H1 (cell line): ENCODE measurements around the gene PTPRD. TPM values are rescaled to one million over a fixed set of nuclear protein-coding genes. Genes with fewer than 3 reads are reported as not detected.

Experiments
- CTCF ChIA-PET: fragments of 300-600 bp; sonication (Branson Sonifier 250); formaldehyde crosslinking; loops from one replicate; lab custom pipeline; 2021; ENCODE audit not compliant: partially characterized antibody; lab: Charles Lee
- POLR2A ChIA-PET: fragments of 300-600 bp; sonication (Branson Sonifier 250); formaldehyde crosslinking; loops from one replicate; lab custom pipeline; 2021; ENCODE audit warnings: inconsistent platforms; ENCODE audit not compliant: partially characterized antibody; lab: Charles Lee
- DNase-seq, 2 experiments: peaks; one replicate each; pipeline versions ENCODE4 v3.0.0 to v3.0.0-alpha.2; 2010 to 2022; ENCODE audit warnings: low spot score in 2 of 2, low read depth in 1 of 2, mixed read lengths in 1 of 2
- FAIRE-seq: peaks from 2 replicates; lab custom pipeline; 2011; peaks lifted over from hg19 to GRCh38; lab: Jason Lieb, UNC
- H2AFZ ChIP-seq: 2 replicates; pipeline ENCODE4 v1.8.1; 2012; ENCODE audit warnings: low read length, inconsistent platforms
- H2AK5ac ChIP-seq: 2 replicates; pipeline ENCODE4 v1.6.1; 2013; ENCODE audit warnings: low read depth, low read length
- H2BK120ac ChIP-seq: replicated peaks from 2 replicates; pipeline ENCODE3; 2013; ENCODE audit warnings: low read depth, low read length, inconsistent platforms
- H2BK12ac ChIP-seq: 2 replicates; pipeline ENCODE4 v1.6.1; 2013; ENCODE audit warnings: low read depth, low read length
- H2BK15ac ChIP-seq: 2 replicates; pipeline ENCODE4 v1.6.1; 2013; ENCODE audit warnings: low read length
- H2BK20ac ChIP-seq: 2 replicates; pipeline ENCODE4 v1.6.1; 2013; ENCODE audit warnings: low read length
- H2BK5ac ChIP-seq: 2 replicates; pipeline ENCODE4 v1.6.1; 2013; ENCODE audit warnings: low read depth, low read length
- H3K14ac ChIP-seq: 2 replicates; pipeline ENCODE4 v1.6.1; 2013; ENCODE audit warnings: inconsistent platforms; ENCODE audit not compliant: insufficient read length
- H3K18ac ChIP-seq: 2 replicates; pipeline ENCODE4 v1.6.1; 2013; ENCODE audit warnings: low read length; ENCODE audit errors: extremely low read depth
- H3K23ac ChIP-seq: 2 replicates; pipeline ENCODE4 v1.6.1; 2013; ENCODE audit warnings: inconsistent platforms; ENCODE audit not compliant: insufficient read length
- H3K23me2 ChIP-seq: 2 replicates; pipeline ENCODE4 v1.6.1; 2013; ENCODE audit warnings: low read depth, low read length
- H3K27ac ChIP-seq: 2 replicates; pipeline ENCODE4 v1.6.1; 2011; ENCODE audit warnings: low read depth, low read length, inconsistent platforms
- H3K27me3 ChIP-seq, 4 experiments: replicated peaks in 1 of 4; 1 replicate in 1 of 4; 2 replicates in 3 of 4; pipeline versions ENCODE4 v1.6.1 to v1.8.1; 2011 to 2013; ENCODE audit warnings: low read length in 3 of 4, mild to moderate bottlenecking in 3 of 4, inconsistent platforms in 2 of 4, mixed read lengths in 2 of 4, moderate library complexity in 1 of 4; ENCODE audit not compliant: control insufficient read depth in 3 of 4, insufficient read depth in 3 of 4; ENCODE audit errors: extremely low read depth in 1 of 4
- H3K36me3 ChIP-seq, 4 experiments: 2 replicates each; pipeline versions ENCODE4 v1.6.1 to v1.8.1; 2011 to 2013; ENCODE audit warnings: mild to moderate bottlenecking in 4 of 4, low read length in 3 of 4, moderate library complexity in 2 of 4, control low read depth in 1 of 4, inconsistent platforms in 1 of 4; ENCODE audit not compliant: insufficient read depth in 4 of 4, control insufficient read depth in 2 of 4
- H3K4ac ChIP-seq: replicated peaks from 2 replicates; pipeline ENCODE3; 2013; ENCODE audit warnings: low read length, low read depth, mixed read lengths, inconsistent platforms; ENCODE audit not compliant: insufficient read length
- H3K4me1 ChIP-seq, 4 experiments: replicated peaks in 1 of 4; 1 replicate in 1 of 4; 2 replicates in 3 of 4; pipeline versions ENCODE4 v1.6.1 to v1.8.1; 2011 to 2013; ENCODE audit warnings: low read length in 3 of 4, inconsistent platforms in 2 of 4, mixed read lengths in 1 of 4; ENCODE audit not compliant: insufficient read depth in 4 of 4, control insufficient read depth in 3 of 4
- H3K4me2 ChIP-seq, 2 experiments: 2 replicates each; pipeline versions ENCODE4 v1.6.1 to v1.8.1; 2011 to 2013; ENCODE audit warnings: low read depth in 2 of 2, low read length in 2 of 2, control low read depth in 1 of 2, inconsistent platforms in 1 of 2, mild to moderate bottlenecking in 1 of 2; ENCODE audit not compliant: insufficient read depth in 1 of 2
- H3K4me3 ChIP-seq, 4 experiments: fragments of 200-600, 300-600 bp in 1 of 4; sonication (generic), shearing (Covaris generic), sonication (Bioruptor Twin) in 1 of 4; 2 replicates each; pipeline versions ENCODE4 v1.5.1 to v1.8.1; 2011 to 2016; ENCODE audit warnings: low read length in 4 of 4, low read depth in 3 of 4, control low read depth in 2 of 4, inconsistent platforms in 2 of 4, mild to moderate bottlenecking in 2 of 4, mixed read lengths in 1 of 4, moderate library complexity in 1 of 4; ENCODE audit not compliant: insufficient read depth in 2 of 4; ENCODE audit errors: extremely low read depth in 1 of 4
- H3K56ac ChIP-seq: replicated peaks from 2 replicates; pipeline ENCODE3; 2013; ENCODE audit warnings: low read depth, mild to moderate bottlenecking, mixed read lengths, low read length, inconsistent platforms; ENCODE audit not compliant: insufficient read length
- H3K79me1 ChIP-seq: 2 replicates; pipeline ENCODE4 v1.6.1; 2013; ENCODE audit warnings: low read depth, low read length, control low read depth
- H3K79me2 ChIP-seq, 2 experiments: 2 replicates each; pipeline versions ENCODE4 v1.6.1 to v1.8.1; 2012 to 2013; ENCODE audit warnings: low read length in 2 of 2, mild to moderate bottlenecking in 2 of 2, inconsistent platforms in 1 of 2; ENCODE audit not compliant: insufficient read depth in 2 of 2, control insufficient read depth in 1 of 2
- H3K9ac ChIP-seq, 4 experiments: replicated peaks in 1 of 4; 1 replicate in 1 of 4; 2 replicates in 3 of 4; pipeline versions ENCODE4 v1.6.1 to v1.8.1; 2011 to 2013; ENCODE audit warnings: low read depth in 3 of 4, low read length in 3 of 4, control low read depth in 2 of 4, mild to moderate bottlenecking in 2 of 4, moderate library complexity in 2 of 4, inconsistent platforms in 1 of 4; ENCODE audit errors: extremely low read depth in 1 of 4
- H3K9me3 ChIP-seq, 2 experiments: 2 replicates each; pipeline versions ENCODE4 v1.6.1 to v1.8.1; 2012 to 2013; ENCODE audit warnings: mild to moderate bottlenecking in 2 of 2, moderate library complexity in 2 of 2, control low read depth in 1 of 2, inconsistent platforms in 1 of 2, low read depth in 1 of 2, low read length in 1 of 2, mixed read lengths in 1 of 2; ENCODE audit not compliant: insufficient read depth in 2 of 2
- H4K20me1 ChIP-seq, 2 experiments: replicated peaks in 1 of 2; 2 replicates each; pipeline versions ENCODE3 to v1.8.1; 2011 to 2013; ENCODE audit warnings: inconsistent platforms in 2 of 2, low read length in 2 of 2, mild to moderate bottlenecking in 1 of 2; ENCODE audit not compliant: insufficient read depth in 2 of 2, control insufficient read depth in 1 of 2
- H4K5ac ChIP-seq: 2 replicates; pipeline ENCODE4 v1.6.1; 2013; ENCODE audit warnings: low read length, low read depth, mixed read lengths, inconsistent platforms; ENCODE audit not compliant: insufficient read length
- H4K8ac ChIP-seq: 2 replicates; pipeline ENCODE4 v1.8.0; 2013; ENCODE audit warnings: mild to moderate bottlenecking, moderate library complexity, low read length, inconsistent platforms; ENCODE audit not compliant: insufficient read depth; ENCODE audit errors: extremely low read depth
- H4K91ac ChIP-seq: replicated peaks from 2 replicates; pipeline ENCODE3; 2013; ENCODE audit warnings: low read length, mixed read lengths, inconsistent platforms; ENCODE audit not compliant: insufficient read length
- ATF2 ChIP-seq: IDR thresholded peaks from 2 replicates; pipeline ENCODE4 v1.6.1; 2012; ENCODE audit warnings: low read length, inconsistent platforms
- BACH1 ChIP-seq: IDR thresholded peaks from 2 replicates; pipeline ENCODE4 v1.6.1; 2012; ENCODE audit warnings: low read length, improper control_type of control experiment
- EGR1 ChIP-seq: IDR thresholded peaks from 2 replicates; pipeline ENCODE4 v1.6.1; 2011; ENCODE audit warnings: low read depth, low read length, borderline replicate concordance
- HDAC6 ChIP-seq: IDR thresholded peaks from one replicate; pipeline ENCODE4 v1.7.1; 2012; ENCODE audit warnings: low read depth, mild to moderate bottlenecking, inconsistent platforms, low read length, moderate library complexity
- JUN ChIP-seq: IDR thresholded peaks from 2 replicates; pipeline ENCODE4 v1.6.1; 2011; ENCODE audit warnings: low read depth, mild to moderate bottlenecking, improper control_type of control experiment, low read length
- KDM4A ChIP-seq: IDR thresholded peaks from one replicate; pipeline ENCODE4 v1.7.1; 2012; ENCODE audit warnings: low read depth, mild to moderate bottlenecking, moderate library complexity, low read length, inconsistent platforms; ENCODE audit not compliant: severe bottlenecking
- KDM5A ChIP-seq: fragments of 200-600 bp; IDR thresholded peaks from 2 replicates; pipeline ENCODE4 v1.7.1; 2012; ENCODE audit warnings: mild to moderate bottlenecking, low read length, inconsistent platforms, mixed read lengths
- RAD21 ChIP-seq, 2 experiments: IDR thresholded peaks in 1 of 2; conservative IDR thresholded peaks in 1 of 2; 2 replicates each; pipeline ENCODE4 v1.6.1; 2011; ENCODE audit warnings: low read depth in 2 of 2, low read length in 2 of 2, improper control_type of control experiment in 1 of 2, inconsistent platforms in 1 of 2, mild to moderate bottlenecking in 1 of 2, moderate library complexity in 1 of 2
- RXRA ChIP-seq: IDR thresholded peaks from 2 replicates; pipeline ENCODE4 v1.6.1; 2011; ENCODE audit warnings: low read depth, mild to moderate bottlenecking, low read length, moderate library complexity; ENCODE audit not compliant: insufficient read depth
- SP1 ChIP-seq: IDR thresholded peaks from 2 replicates; pipeline ENCODE4 v1.6.1; 2011; ENCODE audit warnings: low read depth, low read length
- SP4 ChIP-seq: IDR thresholded peaks from 2 replicates; pipeline ENCODE4 v1.6.1; 2012; ENCODE audit warnings: low read length, inconsistent platforms
- TAF7 ChIP-seq: optimal IDR thresholded peaks from 2 replicates; pipeline ENCODE3; 2011; ENCODE audit warnings: low read depth, mild to moderate bottlenecking, inconsistent platforms, low read length, moderate library complexity, borderline replicate concordance
- TCF12 ChIP-seq: IDR thresholded peaks from 2 replicates; pipeline ENCODE4 v1.6.1; 2011; ENCODE audit warnings: low read depth, mild to moderate bottlenecking, low read length
- polyA plus RNA-seq, 7 experiments: library from polyadenylated mRNA; depleted of rRNA in 3 of 7; stranded (reverse) in 5 of 7; unstranded in 2 of 7; fragments of >200 nt in 5 of 7; fragments of 200-250 nt in 2 of 7; gene quantifications; 1 replicate in 5 of 7; 2 replicates in 1 of 7; 4 replicates in 1 of 7; pipeline versions ENCODE4 v1.2.1 to v1.2.3, GENCODE V29; 2011 to 2013; ENCODE audit warnings: missing spikeins in 2 of 7, mixed read lengths in 2 of 7
- total RNA-seq: library from RNA; stranded (reverse); fragmentation: NEBNext Ultra II Directional; extraction: Animal tissue kit (Norgen Biotek cat#: 25700); gene quantifications from 2 replicates; pipeline ENCODE4 v1.2.1, GENCODE V29; 2021

Gene PTPRD
- total and polyA plus RNA-seq, 2 of the 8 experiments (the other 6 are each of a cell fraction or from before 2014, with no cell fraction given): 17.2 to 77.0 TPM

DNA sequence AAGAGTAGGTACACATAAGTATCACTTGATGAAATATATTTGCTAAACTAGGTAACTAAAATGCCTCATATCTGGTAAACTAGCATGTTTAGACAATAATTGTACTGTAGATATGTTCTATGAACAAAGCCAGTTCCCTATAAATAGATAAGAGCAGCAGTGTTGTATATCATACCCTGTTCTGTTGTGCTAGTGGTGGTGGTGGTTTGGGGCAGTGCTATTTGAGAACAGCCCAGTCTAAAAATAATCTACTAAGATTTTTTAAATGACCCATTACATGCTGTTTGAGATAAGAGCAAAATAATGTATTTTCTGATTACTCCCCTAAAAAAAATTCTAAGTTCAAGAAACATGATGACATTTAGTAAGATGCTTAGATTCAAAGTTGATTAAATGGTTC, 1984.0 kb downstream of the PTPRD start:
- H2BK12ac ChIP-seq: no peak overlapping the region
- no peak overlapping the region for H4K5ac ChIP-seq
- no peak overlapping the region for H3K4ac ChIP-seq
- no peaks in the 10 kb centered on the region for H3K23me2 ChIP-seq
- no peak overlapping the region for H3K4me2 ChIP-seq
- no peak overlapping the region for H3K23ac ChIP-seq
- no peak overlapping the region for H2AK5ac ChIP-seq
- no peak overlapping the region for H4K8ac ChIP-seq
- no peaks in the 10 kb centered on the region for H3K79me1 ChIP-seq
- H4K20me1 ChIP-seq: no peaks in the 10 kb centered on the region
- H3K18ac ChIP-seq: no peak overlapping the region
- no peaks in the 10 kb centered on the region for H3K27me3 ChIP-seq
- FAIRE-seq (no peak), DNase-seq (no peak)
- H3K79me2 ChIP-seq: no peaks in the 10 kb centered on the region
- H3K4me3 ChIP-seq: no peak overlapping the region
- no peak overlapping the region for H2BK15ac ChIP-seq
- no peak overlapping the region for H2BK20ac ChIP-seq
- H3K36me3 ChIP-seq: no peaks in the 10 kb centered on the region; a peak in 1 of 8 replicates
- no peak overlapping the region for H3K14ac ChIP-seq
- no peaks in the 10 kb centered on the region for H3K9me3 ChIP-seq
- TF ChIP-seq RAD21 (IDR thresholded peaks at IDR 0.05 in 1 of 2, conservative IDR thresholded peaks at IDR 0.05 in 1 of 2; ENCODE audit: low read depth in 2 of 2, low read length in 2 of 2) (no peak), ATF2 (no peak), KDM5A (no peak), TAF7 (no peak), SP1 (no peak), SP4 (no peak), HDAC6 (no peak), JUN (no peak), EGR1 (no peak), TCF12 (no peak), RXRA (no peak), KDM4A (no peak), BACH1 (no peak)
- no peak overlapping the region for H2BK120ac ChIP-seq
- H3K4me1 ChIP-seq: 0 out of 7 replicates have a peak, but pooled peaks cover 0 to 2% (median 0%) of the 10 kb centered on the region in 4 experiments
- no peak overlapping the region for H3K9ac ChIP-seq
- H3K27ac ChIP-seq: no peak overlapping the region
- POLR2A ChIA-PET: no interaction called here
- CTCF ChIA-PET: no interaction called here
- no peak overlapping the region for H2BK5ac ChIP-seq
- no peak overlapping the region for H4K91ac ChIP-seq
- no peak overlapping the region for H3K56ac ChIP-seq
- H2AFZ ChIP-seq: no peak overlapping the region
